GM12878 (cell line): Measurements from ENCODE around the gene PAPLN. TPM values are rescaled to one million over a fixed set of nuclear protein-coding genes. Genes with fewer than 3 reads are reported as not detected.

Experiments used
- CUX1 ChIP-seq: IDR thresholded peaks from 2 replicates; pipeline ENCODE4 v1.6.1; 2012; ENCODE audit warnings: improper control_type of control experiment, low read depth, low read length; ENCODE audit not compliant: insufficient replicate concordance
- ETV6 ChIP-seq, 2 experiments: fragments of 450-650 bp in 1 of 2; IDR thresholded peaks in 1 of 2; conservative IDR thresholded peaks in 1 of 2; 2 replicates each; pipeline ENCODE4 v1.6.1; 2014; ENCODE audit warnings: antibody characterized with exemption in 1 of 2, borderline replicate concordance in 1 of 2, low read depth in 1 of 2, mild to moderate bottlenecking in 1 of 2, moderate library complexity in 1 of 2
- GATAD2B ChIP-seq: fragments of 450-650 bp; conservative IDR thresholded peaks from 2 replicates; pipeline ENCODE4 v1.6.1; 2017; ENCODE audit warnings: low read depth, mild to moderate bottlenecking, moderate library complexity
- IKZF2 ChIP-seq, 2 experiments: fragments of 450-650 bp; IDR thresholded peaks; 2 replicates each; pipeline ENCODE4 v1.6.1; 2017; ENCODE audit warnings: mild to moderate bottlenecking in 2 of 2, moderate library complexity in 2 of 2
- MYC ChIP-seq: IDR thresholded peaks from 2 replicates; pipeline ENCODE4 v1.6.1; 2011; ENCODE audit warnings: mild to moderate bottlenecking, low read length, moderate library complexity, inconsistent platforms; ENCODE audit not compliant: insufficient read depth, insufficient replicate concordance, insufficient read length, severe bottlenecking
- NFYA ChIP-seq: IDR thresholded peaks from 2 replicates; pipeline ENCODE4 v1.6.1; 2011; ENCODE audit warnings: low read depth, mild to moderate bottlenecking, low read length, improper control_type of control experiment, borderline replicate concordance
- POLR2AphosphoS2 ChIP-seq: IDR thresholded peaks from 2 replicates; pipeline ENCODE4 v1.6.1; 2011; ENCODE audit warnings: low read depth, mild to moderate bottlenecking, low read length, improper control_type of control experiment, moderate library complexity
- RFX5 ChIP-seq: IDR thresholded peaks from 2 replicates; pipeline ENCODE4 v1.6.1; 2011; ENCODE audit warnings: low read depth, low read length, improper control_type of control experiment
- SMC3 ChIP-seq: IDR thresholded peaks from 2 replicates; pipeline ENCODE4 v1.6.1; 2011; ENCODE audit warnings: low read length, improper control_type of control experiment, borderline replicate concordance
- SUPT20H ChIP-seq: IDR thresholded peaks from 2 replicates; pipeline ENCODE4 v1.6.1; 2011; ENCODE audit warnings: low read depth, mild to moderate bottlenecking, low read length, moderate library complexity, borderline replicate concordance; ENCODE audit not compliant: control insufficient read depth
- ZNF384 ChIP-seq: IDR thresholded peaks from 2 replicates; pipeline ENCODE4 v1.6.1; 2012; ENCODE audit warnings: low read depth, mild to moderate bottlenecking, low read length, improper control_type of control experiment, borderline replicate concordance
- polyA plus RNA-seq, 11 experiments: library from polyadenylated mRNA; depleted of rRNA in 4 of 11; unstranded in 6 of 11; stranded (reverse) in 5 of 11; fragments of >200 nt; fragmentation: Nextera tagmentation in 4 of 11; fragmentation: Illumina TruSeq in 1 of 11; extraction: Ambion mirVana in 4 of 11; extraction: Trizol in 1 of 11; gene quantifications; 1 replicate in 1 of 11; 2 replicates in 10 of 11; pipeline versions ENCODE4 v1.2.1 to v1.2.3, GENCODE V29; 2011 to 2016; ENCODE audit warnings: inconsistent platforms in 2 of 11, missing spikeins in 2 of 11, low read depth in 1 of 11
- total RNA-seq, 4 experiments: library from RNA; depleted of rRNA in 3 of 4; stranded (reverse); fragments of >200 nt in 3 of 4; fragmentation: Illumina TruSeq in 1 of 4; extraction: Trizol in 1 of 4; gene quantifications; 2 replicates each; pipeline versions ENCODE4 v1.2.1 to v1.2.3, GENCODE V29; 2013 to 2021
- TF ChIP-seq, protein P1 (sequence below): fragments of 150-350 bp; IDR thresholded peaks from 2 replicates; pipeline ENCODE4 v1.6.1; 2016; ENCODE audit warnings: low read depth, low read length
- TF ChIP-seq, protein P2 (sequence below): IDR thresholded peaks from 2 replicates; pipeline ENCODE4 v1.6.1; 2011; ENCODE audit warnings: low read depth, low read length, improper control_type of control experiment, borderline replicate concordance
- TF ChIP-seq, protein P3 (sequence below): fragments of 150-350 bp; IDR thresholded peaks from 2 replicates; pipeline ENCODE4 v1.6.1; 2014; ENCODE audit warnings: mild to moderate bottlenecking, low read depth, low read length
- TF ChIP-seq, protein P4 (sequence below): IDR thresholded peaks from 2 replicates; pipeline ENCODE4 v1.6.1; 2012; ENCODE audit warnings: low read length, inconsistent platforms

PAPLN gene
- total and polyA plus RNA-seq, 10 of the 15 experiments (the other 5 are each of a cell fraction or from before 2014, with no cell fraction given): 1.8 to 19.8 (median 7.4) TPM

- TF ChIP-seq ETV6 (conservative IDR thresholded peaks at IDR 0.05 in 1 of 2, IDR thresholded peaks at IDR 0.05 in 1 of 2; ENCODE audit: borderline replicate concordance in 1 of 2, low read depth in 1 of 2) (no peak), POLR2AphosphoS2 (no peak), MYC (no peak), NFYA (no peak), SMC3 (no peak), CUX1 (no peak), GATAD2B (no peak), IKZF2 (IDR thresholded peaks at IDR 0.05) (no peak), ZNF384 (no peak), RFX5 (no peak), SUPT20H (no peak)
- TF ChIP-seq, protein P1, sequence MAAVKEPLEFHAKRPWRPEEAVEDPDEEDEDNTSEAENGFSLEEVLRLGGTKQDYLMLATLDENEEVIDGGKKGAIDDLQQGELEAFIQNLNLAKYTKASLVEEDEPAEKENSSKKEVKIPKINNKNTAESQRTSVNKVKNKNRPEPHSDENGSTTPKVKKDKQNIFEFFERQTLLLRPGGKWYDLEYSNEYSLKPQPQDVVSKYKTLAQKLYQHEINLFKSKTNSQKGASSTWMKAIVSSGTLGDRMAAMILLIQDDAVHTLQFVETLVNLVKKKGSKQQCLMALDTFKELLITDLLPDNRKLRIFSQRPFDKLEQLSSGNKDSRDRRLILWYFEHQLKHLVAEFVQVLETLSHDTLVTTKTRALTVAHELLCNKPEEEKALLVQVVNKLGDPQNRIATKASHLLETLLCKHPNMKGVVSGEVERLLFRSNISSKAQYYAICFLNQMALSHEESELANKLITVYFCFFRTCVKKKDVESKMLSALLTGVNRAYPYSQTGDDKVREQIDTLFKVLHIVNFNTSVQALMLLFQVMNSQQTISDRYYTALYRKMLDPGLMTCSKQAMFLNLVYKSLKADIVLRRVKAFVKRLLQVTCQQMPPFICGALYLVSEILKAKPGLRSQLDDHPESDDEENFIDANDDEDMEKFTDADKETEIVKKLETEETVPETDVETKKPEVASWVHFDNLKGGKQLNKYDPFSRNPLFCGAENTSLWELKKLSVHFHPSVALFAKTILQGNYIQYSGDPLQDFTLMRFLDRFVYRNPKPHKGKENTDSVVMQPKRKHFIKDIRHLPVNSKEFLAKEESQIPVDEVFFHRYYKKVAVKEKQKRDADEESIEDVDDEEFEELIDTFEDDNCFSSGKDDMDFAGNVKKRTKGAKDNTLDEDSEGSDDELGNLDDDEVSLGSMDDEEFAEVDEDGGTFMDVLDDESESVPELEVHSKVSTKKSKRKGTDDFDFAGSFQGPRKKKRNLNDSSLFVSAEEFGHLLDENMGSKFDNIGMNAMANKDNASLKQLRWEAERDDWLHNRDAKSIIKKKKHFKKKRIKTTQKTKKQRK: no peak
- TF ChIP-seq, protein P2, sequence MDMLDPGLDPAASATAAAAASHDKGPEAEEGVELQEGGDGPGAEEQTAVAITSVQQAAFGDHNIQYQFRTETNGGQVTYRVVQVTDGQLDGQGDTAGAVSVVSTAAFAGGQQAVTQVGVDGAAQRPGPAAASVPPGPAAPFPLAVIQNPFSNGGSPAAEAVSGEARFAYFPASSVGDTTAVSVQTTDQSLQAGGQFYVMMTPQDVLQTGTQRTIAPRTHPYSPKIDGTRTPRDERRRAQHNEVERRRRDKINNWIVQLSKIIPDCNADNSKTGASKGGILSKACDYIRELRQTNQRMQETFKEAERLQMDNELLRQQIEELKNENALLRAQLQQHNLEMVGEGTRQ: no peak
- TF ChIP-seq, protein P3, sequence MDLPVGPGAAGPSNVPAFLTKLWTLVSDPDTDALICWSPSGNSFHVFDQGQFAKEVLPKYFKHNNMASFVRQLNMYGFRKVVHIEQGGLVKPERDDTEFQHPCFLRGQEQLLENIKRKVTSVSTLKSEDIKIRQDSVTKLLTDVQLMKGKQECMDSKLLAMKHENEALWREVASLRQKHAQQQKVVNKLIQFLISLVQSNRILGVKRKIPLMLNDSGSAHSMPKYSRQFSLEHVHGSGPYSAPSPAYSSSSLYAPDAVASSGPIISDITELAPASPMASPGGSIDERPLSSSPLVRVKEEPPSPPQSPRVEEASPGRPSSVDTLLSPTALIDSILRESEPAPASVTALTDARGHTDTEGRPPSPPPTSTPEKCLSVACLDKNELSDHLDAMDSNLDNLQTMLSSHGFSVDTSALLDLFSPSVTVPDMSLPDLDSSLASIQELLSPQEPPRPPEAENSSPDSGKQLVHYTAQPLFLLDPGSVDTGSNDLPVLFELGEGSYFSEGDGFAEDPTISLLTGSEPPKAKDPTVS: no peak
- TF ChIP-seq, protein P4, sequence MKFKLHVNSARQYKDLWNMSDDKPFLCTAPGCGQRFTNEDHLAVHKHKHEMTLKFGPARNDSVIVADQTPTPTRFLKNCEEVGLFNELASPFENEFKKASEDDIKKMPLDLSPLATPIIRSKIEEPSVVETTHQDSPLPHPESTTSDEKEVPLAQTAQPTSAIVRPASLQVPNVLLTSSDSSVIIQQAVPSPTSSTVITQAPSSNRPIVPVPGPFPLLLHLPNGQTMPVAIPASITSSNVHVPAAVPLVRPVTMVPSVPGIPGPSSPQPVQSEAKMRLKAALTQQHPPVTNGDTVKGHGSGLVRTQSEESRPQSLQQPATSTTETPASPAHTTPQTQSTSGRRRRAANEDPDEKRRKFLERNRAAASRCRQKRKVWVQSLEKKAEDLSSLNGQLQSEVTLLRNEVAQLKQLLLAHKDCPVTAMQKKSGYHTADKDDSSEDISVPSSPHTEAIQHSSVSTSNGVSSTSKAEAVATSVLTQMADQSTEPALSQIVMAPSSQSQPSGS: no peak
Measured at GRCh38 chr14:73313151-73313550, 75.8 kb downstream of the PAPLN start (continued).
